Panc1 (cell line): Measurements from ENCODE around the gene CNTNAP4.

ENCODE experiments used
- POLR2AphosphoS5 ChIP-seq: IDR thresholded peaks from 2 replicates; pipeline ENCODE4 v1.6.1; 2012; ENCODE audit warnings: mild to moderate bottlenecking, low read depth, low read length, moderate library complexity
- SIN3A ChIP-seq: IDR thresholded peaks from 2 replicates; pipeline ENCODE4 v1.6.1; 2012; ENCODE audit warnings: low read depth, mild to moderate bottlenecking, low read length, moderate library complexity, borderline replicate concordance; ENCODE audit not compliant: insufficient read depth
- TF ChIP-seq, protein P1 (sequence below): fragments of 450-650 bp; IDR thresholded peaks from 2 replicates; pipeline ENCODE4 v1.5.1; 2017; ENCODE audit warnings: mild to moderate bottlenecking

DNA sequence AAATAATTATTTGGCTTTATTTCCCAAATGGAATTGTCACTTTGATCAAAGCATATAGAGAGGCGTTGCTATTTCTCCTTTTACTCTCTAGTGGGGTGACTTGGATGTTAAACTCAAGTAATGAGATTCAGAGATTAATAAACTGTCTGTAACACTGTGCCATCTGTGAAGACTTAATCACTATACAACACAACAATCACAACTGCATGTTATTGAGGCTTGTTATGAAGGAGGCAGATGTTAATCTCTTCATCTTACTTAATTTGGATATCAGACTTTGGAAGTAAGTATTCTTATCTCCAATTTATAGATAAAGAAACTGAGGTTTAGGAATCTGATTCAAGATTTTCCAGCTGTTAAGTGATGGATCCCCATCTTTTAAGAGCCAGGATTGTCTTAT, 132.5 kb downstream of the CNTNAP4 start:
- TF ChIP-seq SIN3A (no peak), POLR2AphosphoS5 (no peak)
- TF ChIP-seq, protein P1, sequence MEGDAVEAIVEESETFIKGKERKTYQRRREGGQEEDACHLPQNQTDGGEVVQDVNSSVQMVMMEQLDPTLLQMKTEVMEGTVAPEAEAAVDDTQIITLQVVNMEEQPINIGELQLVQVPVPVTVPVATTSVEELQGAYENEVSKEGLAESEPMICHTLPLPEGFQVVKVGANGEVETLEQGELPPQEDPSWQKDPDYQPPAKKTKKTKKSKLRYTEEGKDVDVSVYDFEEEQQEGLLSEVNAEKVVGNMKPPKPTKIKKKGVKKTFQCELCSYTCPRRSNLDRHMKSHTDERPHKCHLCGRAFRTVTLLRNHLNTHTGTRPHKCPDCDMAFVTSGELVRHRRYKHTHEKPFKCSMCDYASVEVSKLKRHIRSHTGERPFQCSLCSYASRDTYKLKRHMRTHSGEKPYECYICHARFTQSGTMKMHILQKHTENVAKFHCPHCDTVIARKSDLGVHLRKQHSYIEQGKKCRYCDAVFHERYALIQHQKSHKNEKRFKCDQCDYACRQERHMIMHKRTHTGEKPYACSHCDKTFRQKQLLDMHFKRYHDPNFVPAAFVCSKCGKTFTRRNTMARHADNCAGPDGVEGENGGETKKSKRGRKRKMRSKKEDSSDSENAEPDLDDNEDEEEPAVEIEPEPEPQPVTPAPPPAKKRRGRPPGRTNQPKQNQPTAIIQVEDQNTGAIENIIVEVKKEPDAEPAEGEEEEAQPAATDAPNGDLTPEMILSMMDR: no peak
